ENCODE results near the gene GJB4. TPM values are rescaled to one million over a fixed set of nuclear protein-coding genes. Genes with fewer than 3 reads are reported as not detected.

The GJB4 gene
- total RNA-seq, 2 donors from 2014 or later: 0.46 to 0.81 TPM

- H3K9me3 Mint-ChIP-seq: no peaks in the 10 kb centered on the region
- TF ChIP-seq CTCF (conservative IDR thresholded peaks at IDR 0.05): no peak
- H3K27ac Mint-ChIP-seq: peak overlapping the region; percentile 85
Observed at GRCh38 chr1:34739613-34740012, 19.9 kb upstream of the GJB4 start.

DNA sequence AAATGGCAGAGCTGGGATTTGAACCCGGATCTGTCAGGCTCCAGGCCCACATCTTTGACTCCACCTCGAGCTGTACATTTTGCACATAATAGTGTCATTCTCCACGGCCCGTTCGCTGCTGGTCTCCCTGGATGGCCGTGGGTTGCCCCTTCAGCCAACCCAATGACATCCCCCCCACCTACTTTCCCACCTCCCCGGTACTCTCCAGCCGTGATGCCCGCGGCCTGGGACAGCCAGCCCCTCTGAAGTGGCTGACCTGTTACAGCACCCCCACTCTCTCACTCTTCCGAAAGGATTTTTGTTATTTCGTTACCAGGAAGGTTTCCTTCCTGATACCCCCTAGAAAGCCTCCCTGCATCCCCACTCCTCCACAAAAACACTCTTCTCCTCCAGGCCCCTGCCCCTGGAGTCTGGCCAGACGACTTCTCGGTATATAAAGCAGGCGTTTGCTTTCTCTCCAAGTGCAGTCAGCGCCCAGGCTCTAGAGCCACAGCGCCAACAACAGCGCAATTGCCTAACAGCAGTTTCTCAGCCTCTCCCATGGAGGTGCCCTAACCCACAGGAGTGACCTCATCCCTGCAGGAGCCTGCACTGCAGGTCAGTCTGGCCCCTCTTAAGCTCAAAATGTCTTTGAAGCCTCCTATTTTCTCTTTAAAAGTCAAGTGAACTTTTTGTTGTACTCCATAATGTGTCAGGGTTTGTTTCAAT lies 19.2 kb upstream of the GJB4 start:
- H3K27ac Mint-ChIP-seq: peak overlapping the region; percentile 86
- peak; percentile 87 for DNase-seq
- H3K36me3 ChIP-seq (ENCODE audit: control insufficient read depth, insufficient read depth, low read length): no peaks in the 10 kb centered on the region

More at GRCh38 chr1:34739613-34740012, 19.9 kb upstream of the GJB4 start:
- Histone ChIP-seq H3K9ac (ENCODE audit: extremely low read depth, low read length, poor library complexity, severe bottlenecking) (no peak overlapping the region), H3K4me3 (ENCODE audit: low read length) (no peak overlapping the region), H3K9me3 (ENCODE audit: control insufficient read depth, low read length) (no peaks in the 10 kb centered on the region), H3K36me3 (ENCODE audit: control insufficient read depth, insufficient read depth, low read length) (no peaks in the 10 kb centered on the region), H3K27me3 (ENCODE audit: control insufficient read depth, insufficient read depth, low read length, poor library complexity, severe bottlenecking) (no peaks in the 10 kb centered on the region), H3K27ac (ENCODE audit: low read depth, low read length) (no peak overlapping the region), H3K4me1 (ENCODE audit: control insufficient read depth, insufficient read depth, low read length) (peaks cover 24% of the 10 kb centered on the region)
- peak; percentile 62 for DNase-seq
- Mint-ChIP-seq H3K27me3 (ENCODE audit: insufficient read depth) (peaks cover 2% of the 10 kb centered on the region), H3K4me1 (peaks cover 40% of the 10 kb centered on the region), H3K4me3 (no peak overlapping the region), H3K36me3 (ENCODE audit: low read depth) (no peaks in the 10 kb centered on the region)
- WGBS, 2 experiments (ENCODE audit: insufficient coverage in 1 of 2, insufficient read length in 1 of 2): 74 to 78% methylated on average over 3 of the region's 3 CpGs

DNA sequence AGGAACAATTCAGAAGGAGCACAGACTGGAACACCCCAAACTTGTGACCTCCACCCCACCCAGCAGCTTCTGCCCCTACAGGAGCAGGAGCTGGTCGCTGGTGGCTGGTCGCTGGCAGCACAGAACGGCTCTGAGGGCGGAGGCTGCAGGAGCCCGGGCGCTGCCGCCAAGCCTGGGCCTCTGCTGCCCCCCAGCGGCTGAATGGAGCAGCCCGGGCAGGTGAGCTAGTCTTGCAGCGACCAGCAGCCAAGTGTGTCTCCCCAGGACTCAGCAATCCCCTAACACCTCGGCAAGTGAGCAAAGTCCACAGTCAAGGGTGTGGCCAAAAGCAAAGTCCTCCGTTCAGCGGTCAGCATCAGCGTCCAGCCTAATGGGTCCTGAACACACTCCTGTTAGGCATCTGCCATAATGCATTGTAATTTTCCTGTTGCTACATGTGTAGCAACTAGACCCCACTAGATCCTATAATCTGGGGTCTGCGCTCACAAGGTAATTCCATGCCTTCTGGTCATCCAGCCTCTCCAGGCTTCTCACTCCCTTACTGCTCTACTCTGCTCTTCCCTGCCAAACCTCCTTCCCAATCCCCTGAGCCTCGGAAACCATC lies 16.8 kb upstream of the GJB4 start:
- H3K4me1 Mint-ChIP-seq: peaks cover 45% of the 10 kb centered on the region
- H3K27ac ChIP-seq (ENCODE audit: low read depth, low read length): no peak overlapping the region
- peak; percentile 100 for TF ChIP-seq CTCF (conservative IDR thresholded peaks at IDR 0.05)
- WGBS, 2 experiments (ENCODE audit: insufficient coverage in 1 of 2, insufficient read length in 1 of 2): 7 to 14% methylated on average over 15 to 16 of the region's 16 CpGs
- peak overlapping the region; percentile 36 for H3K4me3 Mint-ChIP-seq
- H3K9me3 ChIP-seq (ENCODE audit: control insufficient read depth, low read length): no peaks in the 10 kb centered on the region
- H3K27me3 ChIP-seq (ENCODE audit: control insufficient read depth, insufficient read depth, low read length, poor library complexity, severe bottlenecking): no peaks in the 10 kb centered on the region
- peak overlapping the region; percentile 37 for H3K4me3 ChIP-seq (ENCODE audit: low read length)
- H3K36me3 ChIP-seq (ENCODE audit: control insufficient read depth, insufficient read depth, low read length): no peaks in the 10 kb centered on the region
- DNase-seq: peak; percentile 98
- H3K9me3 Mint-ChIP-seq: no peaks in the 10 kb centered on the region
- peak overlapping the region; percentile 80 for H3K27ac Mint-ChIP-seq
- peaks cover 2% of the 10 kb centered on the region for H3K27me3 Mint-ChIP-seq (ENCODE audit: insufficient read depth)
- H3K36me3 Mint-ChIP-seq (ENCODE audit: low read depth): no peaks in the 10 kb centered on the region
- H3K9ac ChIP-seq (ENCODE audit: extremely low read depth, low read length, poor library complexity, severe bottlenecking): no peak overlapping the region
- peaks cover 24% of the 10 kb centered on the region for H3K4me1 ChIP-seq (ENCODE audit: control insufficient read depth, insufficient read depth, low read length)

More for the DNA sequence above, 19.2 kb upstream of the GJB4 start:
- H3K27me3 ChIP-seq (ENCODE audit: control insufficient read depth, insufficient read depth, low read length, poor library complexity, severe bottlenecking): no peaks in the 10 kb centered on the region
- no peak overlapping the region for H3K9ac ChIP-seq (ENCODE audit: extremely low read depth, low read length, poor library complexity, severe bottlenecking)
- H3K4me1 ChIP-seq (ENCODE audit: control insufficient read depth, insufficient read depth, low read length): peaks cover 24% of the 10 kb centered on the region
- Mint-ChIP-seq H3K9me3 (no peaks in the 10 kb centered on the region), H3K4me1 (peaks cover 40% of the 10 kb centered on the region), H3K36me3 (ENCODE audit: low read depth) (no peaks in the 10 kb centered on the region), H3K27me3 (ENCODE audit: insufficient read depth) (peaks cover 2% of the 10 kb centered on the region), H3K4me3 (peak overlapping the region; percentile 35)
- no peak overlapping the region for H3K4me3 ChIP-seq (ENCODE audit: low read length)
- peak overlapping the region; percentile 72 for H3K27ac ChIP-seq (ENCODE audit: low read depth, low read length)
- 44 to 65% methylated on average over 11 to 18 of the region's 18 CpGs for WGBS, 2 experiments (ENCODE audit: insufficient coverage in 1 of 2, insufficient read length in 1 of 2)
- H3K9me3 ChIP-seq (ENCODE audit: control insufficient read depth, low read length): no peaks in the 10 kb centered on the region
- peak; percentile 52 for TF ChIP-seq CTCF (conservative IDR thresholded peaks at IDR 0.05)
